ENCODE measurements around the gene LRRC10. TPM values are rescaled to one million over a fixed set of nuclear protein-coding genes. Genes with fewer than 3 reads are reported as not detected.

The LRRC10 gene
- total RNA-seq, 1 donor from 2014 or later = not detected

- intact Hi-C loops (cut with micrococcal nuclease) = loop anchor here (1.0 to 2.0 kb wide), 8 partner anchors 15 to 416 kb away; partner anchors contain the start of genes CCT2 and FRS2
These were observed 39.9 kb downstream of the LRRC10 start for GRCh38 chr12:69570545-69571399.

- intact Hi-C loops (cut with micrococcal nuclease) = loop anchor here (1.0 to 2.0 kb wide), 6 partner anchors 69 to 279 kb away; partner anchors contain the start of gene FRS2
These were observed 40.6 kb downstream of the LRRC10 start for GRCh38 chr12:69570000-69570516.

GRCh38 chr12:69569236-69569635, 41.5 kb downstream of the LRRC10 start:
- intact Hi-C loops (cut with micrococcal nuclease) = no loop called here

- intact Hi-C loops (cut with micrococcal nuclease) = no loop called here
These were observed 44.1 kb downstream of the LRRC10 start for GRCh38 chr12:69566603-69567002.

GRCh38 chr12:69563166-69563762, 47.4 kb downstream of the LRRC10 start:
- intact Hi-C loops (cut with micrococcal nuclease) = no loop called here

Other genes with a start within 250 kb of the LRRC10 start
- 19.3 and 23.2 TPM in 2 replicates for gene FRS2, start 140.5 kb downstream of the LRRC10 start, total RNA-seq
- gene CCT2, start 25.4 kb downstream of the LRRC10 start, total RNA-seq = 197 and 199 TPM in 2 replicates
- not detected in 2 replicates for gene BEST3, start 88.4 kb upstream of the LRRC10 start, total RNA-seq
- 24.7 and 27.1 TPM in 2 replicates for gene RAB3IP, start 128.0 kb upstream of the LRRC10 start, total RNA-seq
- 0.10 TPM in 1 of 2 replicates, not detected in the other for gene MYRFL, start 214.3 kb upstream of the LRRC10 start, total RNA-seq

Measured in T-helper 1 cell treated with Interleukin-12 subunit alpha and Interleukin-12 subunit beta and Interleukin-4 antibody, amounts not matched to agents 30 ng/mL and 1 ng/mL, for 36 hours (primary cell).